Measurements from ENCODE around the gene KBTBD3.
A peak's percentile ranks its signal among the peaks of the same experiment; 100 is the strongest.

The KBTBD3 gene

GRCh38 chr11:106076919-106077608, at the start of gene KBTBD3:
TSS of gene KBTBD3 (minus strand) at chr11:106077347. CDS start at chr11:106059097, 18,250 bp downstream.
- peak; percentile 99 for DNase-seq (ENCODE audit: low read depth)

DNA sequence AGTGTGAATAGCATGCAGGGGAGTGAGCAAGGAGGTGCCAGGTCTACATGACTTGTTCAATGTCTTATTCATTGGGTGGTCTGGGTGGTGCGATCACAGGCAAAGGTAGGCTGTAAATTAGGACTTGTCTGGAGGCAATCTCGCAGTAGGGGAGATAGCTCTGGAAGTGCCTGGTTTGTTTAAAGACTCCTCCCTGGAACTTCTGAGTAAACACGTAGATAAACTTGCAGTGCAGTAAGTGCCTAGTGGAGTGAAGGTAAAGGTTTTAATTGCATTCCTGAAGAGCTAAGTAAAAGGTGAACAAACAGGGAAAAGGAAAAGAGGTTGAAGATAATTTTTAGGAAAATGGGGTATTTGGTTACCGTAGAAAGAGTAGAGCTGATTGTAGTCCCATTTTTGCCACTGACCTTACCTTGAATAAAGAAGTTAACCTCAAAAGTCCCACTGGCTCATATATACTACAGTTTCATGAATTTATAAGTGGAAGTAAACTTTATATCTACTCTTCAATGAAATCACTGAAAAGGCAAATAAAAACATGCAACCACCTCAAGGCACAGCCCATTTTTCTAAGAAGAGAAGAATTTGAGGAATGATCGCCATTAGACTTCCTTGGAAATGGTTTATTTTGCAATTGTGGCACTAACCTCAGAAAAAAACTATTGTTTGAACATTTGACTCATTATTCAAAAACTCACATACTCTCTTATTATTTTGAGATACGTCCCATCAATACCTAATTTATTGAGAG, 44.6 kb upstream of the KBTBD3 start:
- no peak for DNase-seq (ENCODE audit: low read depth)

GRCh38 chr11:106105986-106106385, 28.8 kb upstream of the KBTBD3 start:
- DNase-seq (ENCODE audit: low read depth): no peak

DNA sequence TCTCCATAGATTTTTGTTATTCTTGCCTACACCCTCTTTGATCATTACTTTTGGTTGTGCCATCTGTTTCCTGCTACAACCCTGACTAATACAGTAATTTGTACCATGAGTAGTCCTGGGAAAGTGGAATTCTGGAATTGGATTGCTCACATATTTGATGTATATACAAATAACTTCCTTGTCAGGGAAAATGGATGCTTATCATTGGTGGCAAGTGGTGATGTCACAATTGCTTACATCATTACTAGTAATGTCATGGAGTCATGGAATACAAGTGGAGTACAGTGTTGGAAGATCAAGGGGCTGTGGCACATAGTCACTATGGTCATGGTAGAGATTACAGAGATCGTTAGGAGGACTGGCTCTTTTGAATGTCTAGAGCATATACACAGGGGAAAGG, 24.7 kb upstream of the KBTBD3 start:
- peak; percentile 3 for DNase-seq (ENCODE audit: low read depth)

DNA sequence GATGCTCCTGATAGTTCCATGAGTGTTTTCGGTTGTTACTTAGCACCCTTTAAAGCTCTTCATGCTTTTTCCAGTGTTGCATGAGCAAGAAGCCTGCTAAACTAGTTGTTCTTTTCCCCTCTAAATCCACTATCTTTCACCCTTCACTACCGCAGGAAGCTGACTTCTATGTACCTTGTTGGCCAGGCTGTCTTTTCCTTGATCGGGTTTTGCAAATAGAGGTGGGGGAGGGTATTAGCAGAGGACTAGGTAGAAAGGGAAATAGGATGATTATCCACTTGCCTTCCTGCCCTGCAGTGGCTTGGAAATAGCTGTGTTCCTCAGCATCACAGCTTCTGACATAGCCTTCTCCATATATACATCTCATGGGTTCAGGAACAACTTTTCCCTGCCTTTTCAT, 24.2 kb upstream of the KBTBD3 start:
- DNase-seq (ENCODE audit: low read depth): no peak

- DNase-seq (ENCODE audit: low read depth): no peak
These were observed 21.9 kb upstream of the KBTBD3 start for GRCh38 chr11:106098893-106099553.

- DNase-seq (ENCODE audit: low read depth): no peak
These were observed 15.3 kb upstream of the KBTBD3 start for GRCh38 chr11:106092446-106092845.

- no peak for DNase-seq (ENCODE audit: low read depth)
These were observed 14.5 kb upstream of the KBTBD3 start for GRCh38 chr11:106091480-106092123.

DNA sequence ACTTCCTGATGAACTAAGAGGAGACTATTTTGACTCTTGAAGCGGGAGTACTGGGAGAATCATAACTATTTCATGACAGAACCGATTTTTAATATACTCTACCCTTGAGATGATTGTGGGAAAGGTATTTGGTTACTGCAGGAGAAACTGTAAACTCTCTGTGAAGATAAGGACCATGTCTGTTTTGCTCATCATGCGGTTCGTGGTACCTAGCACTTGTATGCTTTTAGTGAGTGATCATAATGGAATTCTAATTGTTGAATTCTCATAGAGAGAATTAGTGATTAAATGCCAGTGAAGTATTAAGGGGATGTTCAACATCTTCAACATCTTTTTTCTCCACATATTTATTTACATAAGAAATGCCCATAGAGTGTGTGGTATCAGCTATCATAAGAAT, 11.7 kb upstream of the KBTBD3 start:
- DNase-seq (ENCODE audit: low read depth): no peak

GRCh38 chr11:106087815-106088435, 10.8 kb upstream of the KBTBD3 start:
- DNase-seq (ENCODE audit: low read depth): peak; percentile 12

GRCh38 chr11:106086850-106087249, 9.7 kb upstream of the KBTBD3 start:
- no peak for DNase-seq (ENCODE audit: low read depth)

DNA sequence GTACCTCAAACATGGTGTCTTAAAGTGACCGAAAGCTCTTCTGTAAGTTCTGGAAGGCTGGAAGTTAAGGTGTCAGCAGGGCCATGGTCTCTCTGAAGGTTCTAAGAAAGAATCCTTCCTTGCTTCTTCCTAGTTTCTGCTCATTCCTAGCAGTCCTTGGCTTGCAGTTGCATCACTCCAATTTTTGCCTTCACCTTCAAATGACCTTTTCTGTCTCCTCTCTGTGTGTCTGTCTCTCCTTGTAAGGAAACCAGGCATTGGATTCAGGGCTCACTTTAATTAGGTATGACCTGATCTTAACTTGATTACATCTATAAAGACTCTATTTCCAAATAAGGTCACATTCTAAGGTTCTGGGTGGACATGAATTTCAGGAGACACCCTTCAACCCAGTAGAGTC, 9.0 kb upstream of the KBTBD3 start:
- DNase-seq (ENCODE audit: low read depth): no peak

- no peak for DNase-seq (ENCODE audit: low read depth)
These were observed 4.9 kb upstream of the KBTBD3 start for GRCh38 chr11:106082096-106082495.

DNA sequence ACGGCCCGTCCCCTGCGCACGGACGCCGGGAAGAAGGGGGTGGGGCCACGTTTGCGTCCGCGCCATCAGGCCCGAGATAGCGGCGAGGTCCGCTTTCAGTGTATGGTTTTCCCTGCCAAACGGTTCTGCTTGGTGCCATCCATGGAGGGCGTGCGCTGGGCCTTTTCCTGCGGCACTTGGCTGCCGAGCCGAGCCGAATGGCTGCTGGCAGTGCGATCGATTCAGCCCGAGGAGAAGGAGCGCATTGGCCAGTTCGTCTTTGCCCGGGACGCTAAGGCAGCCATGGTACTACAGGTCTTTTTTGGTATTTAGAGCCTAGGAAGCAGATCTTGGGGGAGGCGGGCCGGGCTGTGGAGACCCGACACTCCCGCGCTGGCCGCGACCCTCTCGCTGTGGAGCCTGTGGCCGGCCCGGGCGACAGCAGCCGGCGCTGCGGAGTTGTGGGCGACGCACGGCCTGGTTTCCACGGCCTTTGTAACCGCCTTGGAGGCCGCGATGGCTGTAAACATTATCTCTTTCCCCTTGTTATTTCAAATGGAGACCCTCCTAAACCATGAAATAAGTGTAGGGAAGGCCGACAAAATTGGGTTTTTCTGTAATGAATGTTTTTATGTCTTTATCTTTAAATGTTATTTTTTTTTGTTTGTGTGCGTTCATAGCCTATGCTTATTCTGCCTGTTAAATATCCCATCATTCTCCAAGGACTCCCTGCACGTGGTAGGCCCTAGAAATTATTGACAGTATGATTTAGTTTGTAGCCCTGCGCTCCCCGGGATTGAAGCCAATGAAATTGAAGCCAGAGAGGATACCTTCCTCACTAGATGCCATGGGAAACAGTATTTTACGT, 685 bp upstream of the KBTBD3 start, which contains the start of gene AASDHPPT:
AASDHPPT (plus strand) TSS at position 54 of the 847 bp plus-strand sequence; CDS start at position 103, 49 bp downstream.
- DNase-seq (ENCODE audit: low read depth): peak; percentile 16

GRCh38 chr11:106076171-106076918, 802 bp downstream of the KBTBD3 start:
- DNase-seq (ENCODE audit: low read depth): no peak

DNA sequence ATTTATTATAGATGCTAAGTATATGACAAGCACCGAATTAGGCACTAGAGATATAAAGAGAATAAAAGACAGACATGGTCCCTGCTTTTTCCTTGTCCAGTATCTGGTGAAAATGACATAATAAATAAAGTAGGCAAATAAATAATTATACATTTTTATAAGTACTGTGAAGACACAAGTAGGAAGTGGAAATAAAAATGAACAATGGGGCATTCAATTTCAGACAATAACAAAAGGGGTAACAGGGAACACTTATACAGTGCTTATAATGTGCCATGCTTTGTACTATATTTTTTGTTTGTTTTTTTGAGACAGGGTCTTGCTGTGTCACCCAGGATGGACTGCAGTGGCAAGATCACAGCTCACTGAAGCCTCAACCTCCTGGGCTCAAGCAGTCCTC, 4.3 kb downstream of the KBTBD3 start:
- no peak for DNase-seq (ENCODE audit: low read depth)

- no peak for DNase-seq (ENCODE audit: low read depth)
These were observed 6.5 kb downstream of the KBTBD3 start for GRCh38 chr11:106070606-106071005.

DNA sequence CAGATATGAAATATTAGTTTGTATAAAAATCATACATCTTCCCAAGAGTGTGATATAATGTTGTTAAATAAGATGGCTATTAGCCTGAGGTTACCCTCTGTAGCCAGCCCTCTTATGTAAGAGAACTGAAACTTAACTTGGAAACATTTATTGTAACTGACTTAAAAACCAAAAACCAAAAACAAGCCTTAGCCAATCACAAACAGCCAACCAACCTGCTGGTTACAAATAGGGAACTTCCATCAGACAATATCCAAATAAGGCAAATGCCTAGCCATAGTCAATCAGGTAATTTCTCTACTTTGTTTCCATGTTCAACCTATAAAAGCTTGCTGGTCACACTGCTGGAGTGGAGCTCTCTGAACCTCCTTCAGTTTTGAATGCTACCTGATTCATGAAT, 14.1 kb downstream of the KBTBD3 start:
- no peak for DNase-seq (ENCODE audit: low read depth)

DNA sequence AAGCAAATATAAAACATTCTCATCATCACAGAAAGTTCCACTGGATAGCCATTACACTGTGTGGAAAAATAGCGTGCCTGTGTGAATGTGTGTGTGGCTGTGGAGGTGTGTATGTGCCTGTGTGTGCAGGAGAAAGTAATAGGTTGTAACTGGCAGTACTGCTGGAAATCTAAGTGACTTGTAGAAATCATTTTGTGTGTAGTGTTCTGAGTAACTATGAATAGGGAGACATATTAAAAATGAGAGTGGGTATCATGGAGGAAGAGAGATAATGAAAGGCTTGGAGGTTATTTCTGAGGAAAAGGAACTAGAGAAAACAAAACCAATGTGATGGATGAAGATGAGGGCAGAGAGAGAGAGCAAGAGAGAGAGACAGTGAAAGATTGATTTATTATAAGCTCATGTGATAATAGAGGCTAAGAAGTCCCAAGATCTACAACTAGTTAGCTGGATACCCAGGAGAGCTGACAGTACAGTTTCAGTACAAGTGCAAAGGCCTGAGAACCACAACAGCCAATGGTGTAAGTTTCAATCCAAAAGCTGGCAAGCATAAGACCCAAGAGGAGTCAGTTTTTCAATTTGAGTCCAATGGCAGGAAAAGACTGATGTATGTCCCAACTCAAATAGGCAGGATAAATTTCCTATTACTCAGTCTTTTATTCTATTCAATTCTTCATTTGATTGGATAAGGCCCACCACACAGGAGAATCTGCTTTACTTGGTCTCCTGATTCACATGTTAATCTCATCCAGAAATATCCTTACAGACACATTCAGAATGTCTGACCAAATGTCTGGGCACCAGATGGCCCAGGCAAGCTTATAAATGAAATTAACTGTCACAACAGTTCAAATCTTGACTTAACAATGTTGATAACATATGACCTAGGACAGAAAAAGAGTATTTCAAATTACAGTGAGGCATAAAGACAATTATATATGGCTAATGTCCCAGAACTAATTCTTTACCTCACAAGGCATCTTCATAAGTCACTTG, 14.9 kb downstream of the KBTBD3 start:
- no peak for DNase-seq (ENCODE audit: low read depth)

Measured in GM04504 (cell line).